Measurements from ENCODE around the gene KLHL17. TPM values are rescaled to one million over a fixed set of nuclear protein-coding genes. Genes with fewer than 3 reads are reported as not detected.

Gene KLHL17
- total and polyA plus RNA-seq, 12 donors = 0.73 to 38.8 (median 6.9) TPM

DNA sequence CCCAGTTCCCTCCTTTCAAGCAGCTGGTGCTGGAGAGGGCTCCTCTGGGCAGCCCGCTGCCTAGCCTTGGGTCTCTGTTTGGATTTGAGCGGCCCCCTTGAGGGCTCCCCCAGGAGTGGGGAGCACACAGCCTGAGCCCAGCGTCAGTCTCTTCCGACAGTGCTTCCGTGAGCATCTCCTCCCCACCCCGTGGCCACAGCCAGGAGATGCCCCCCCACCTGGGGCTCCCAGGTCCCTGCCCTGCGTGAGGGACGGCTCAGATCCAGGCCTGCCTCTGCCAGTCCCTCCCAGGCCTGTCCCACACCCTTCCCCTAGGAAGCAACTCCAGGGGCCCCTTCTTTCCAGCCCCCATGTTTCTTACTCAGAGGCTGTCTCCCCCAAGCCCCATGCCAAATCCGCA is 33.1 kb upstream of the KLHL17 start:
- peaks cover 3 to 11% of the 10 kb centered on the region in 2 donors for H3K4me1 ChIP-seq (replicated peaks in 1 of 2)
- H3K36me3 ChIP-seq (replicated peaks in 1 of 2) = no peaks in the 10 kb centered on the region
- H3K4me3 ChIP-seq = no peak overlapping the region
- no peak for DNase-seq
- H3K9me3 ChIP-seq (replicated peaks in 1 of 3) = no peaks in the 10 kb centered on the region
- H3K27ac ChIP-seq = no peak overlapping the region
- H3K27me3 ChIP-seq = peaks cover 35% of the 10 kb centered on the region
- 46 to 74% (median 64%) methylated on average over 4 to 9 of the region's 9 CpGs for WGBS, 4 donors
- intact Hi-C loops (cut with DNase I) = no loop called here
- no peak for TF ChIP-seq POLR2A (IDR thresholded peaks at IDR 0.05)
- TF ChIP-seq, protein P1, sequence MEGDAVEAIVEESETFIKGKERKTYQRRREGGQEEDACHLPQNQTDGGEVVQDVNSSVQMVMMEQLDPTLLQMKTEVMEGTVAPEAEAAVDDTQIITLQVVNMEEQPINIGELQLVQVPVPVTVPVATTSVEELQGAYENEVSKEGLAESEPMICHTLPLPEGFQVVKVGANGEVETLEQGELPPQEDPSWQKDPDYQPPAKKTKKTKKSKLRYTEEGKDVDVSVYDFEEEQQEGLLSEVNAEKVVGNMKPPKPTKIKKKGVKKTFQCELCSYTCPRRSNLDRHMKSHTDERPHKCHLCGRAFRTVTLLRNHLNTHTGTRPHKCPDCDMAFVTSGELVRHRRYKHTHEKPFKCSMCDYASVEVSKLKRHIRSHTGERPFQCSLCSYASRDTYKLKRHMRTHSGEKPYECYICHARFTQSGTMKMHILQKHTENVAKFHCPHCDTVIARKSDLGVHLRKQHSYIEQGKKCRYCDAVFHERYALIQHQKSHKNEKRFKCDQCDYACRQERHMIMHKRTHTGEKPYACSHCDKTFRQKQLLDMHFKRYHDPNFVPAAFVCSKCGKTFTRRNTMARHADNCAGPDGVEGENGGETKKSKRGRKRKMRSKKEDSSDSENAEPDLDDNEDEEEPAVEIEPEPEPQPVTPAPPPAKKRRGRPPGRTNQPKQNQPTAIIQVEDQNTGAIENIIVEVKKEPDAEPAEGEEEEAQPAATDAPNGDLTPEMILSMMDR (IDR thresholded peaks at IDR 0.05) = no peak

DNA sequence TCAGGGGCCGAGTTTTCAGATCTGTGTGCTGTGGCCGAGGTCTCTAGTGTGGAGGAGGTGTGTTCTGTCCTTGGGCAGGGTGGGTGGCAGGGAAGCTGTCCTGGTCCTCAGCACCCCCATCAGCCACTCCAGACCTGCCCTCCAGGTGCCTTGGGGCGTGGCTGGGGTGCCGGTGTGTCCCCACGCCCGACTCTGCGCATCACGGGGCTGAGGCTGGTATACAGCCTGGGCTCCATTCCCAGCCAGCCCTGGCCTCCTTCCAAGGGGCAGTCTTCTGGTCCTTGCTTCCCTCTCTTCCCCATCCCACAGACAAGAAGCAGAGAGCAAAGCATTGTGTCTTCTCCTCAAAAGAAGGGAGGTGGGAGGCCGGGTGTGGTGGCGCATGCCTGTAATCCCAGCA is 32.6 kb upstream of the KLHL17 start:
- WGBS, 4 donors = 49 to 72% (median 65%) methylated on average over 2 to 10 of the region's 10 CpGs
- Histone ChIP-seq H3K27me3 (peaks cover 30% of the 10 kb centered on the region), H3K36me3 (replicated peaks in 1 of 2) (no peaks in the 10 kb centered on the region), H3K4me1 (replicated peaks in 1 of 2) (peaks cover 3 to 11% of the 10 kb centered on the region in 2 donors), H3K27ac (no peak overlapping the region), H3K9me3 (replicated peaks in 1 of 3) (no peaks in the 10 kb centered on the region), H3K4me3 (no peak overlapping the region)
- TF ChIP-seq, protein P1 (IDR thresholded peaks at IDR 0.05) = no peak
- TF ChIP-seq POLR2A (IDR thresholded peaks at IDR 0.05) = no peak
- intact Hi-C loops (cut with DNase I) = no loop called here
- no peak for DNase-seq

DNA sequence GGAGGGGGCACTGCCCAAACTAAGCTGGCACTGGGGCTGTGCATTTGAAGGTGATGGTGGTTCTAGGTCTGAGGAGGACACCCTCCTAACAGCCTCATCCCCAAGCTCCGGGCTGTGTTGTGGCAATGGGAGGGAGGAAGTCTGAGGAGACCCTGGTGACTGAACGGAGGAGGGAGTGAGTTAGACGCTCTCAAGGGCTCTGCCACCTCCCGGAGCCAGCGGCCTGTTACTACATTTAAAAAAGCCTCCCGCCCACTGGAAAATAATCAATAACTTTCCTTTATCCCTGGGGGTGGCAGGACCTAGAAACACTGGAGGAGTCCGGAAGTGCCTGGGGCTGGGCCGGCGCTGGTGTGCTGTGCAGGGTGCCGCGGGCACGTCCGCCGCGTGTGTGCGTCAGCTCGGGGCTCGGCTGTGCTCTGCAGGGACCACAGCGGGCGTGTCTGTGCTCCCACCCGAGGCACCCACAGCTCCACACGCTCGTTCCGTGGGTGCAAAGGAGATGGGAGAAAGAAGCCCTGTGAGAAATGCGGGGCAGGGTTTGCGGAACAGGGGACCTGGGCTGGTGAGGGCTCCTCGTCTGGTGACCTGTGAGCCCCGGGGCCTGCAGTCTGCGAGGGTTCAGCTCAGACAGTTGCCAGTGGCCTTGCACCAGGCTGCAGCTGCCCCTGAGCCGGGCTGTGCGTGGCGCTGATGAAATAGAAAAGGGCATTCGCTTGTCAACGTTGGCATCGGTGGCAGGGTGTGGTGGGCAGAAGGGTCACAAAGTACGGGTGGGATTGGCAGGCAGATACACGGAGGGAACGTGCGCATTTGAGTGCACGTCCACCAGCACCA is 31.3 kb upstream of the KLHL17 start:
- H3K27me3 ChIP-seq = peaks cover 30% of the 10 kb centered on the region
- DNase-seq = no peak
- TF ChIP-seq POLR2A (IDR thresholded peaks at IDR 0.05) = no peak
- TF ChIP-seq, protein P1 (IDR thresholded peaks at IDR 0.05) = no peak
- H3K9me3 ChIP-seq (replicated peaks in 1 of 3) = no peaks in the 10 kb centered on the region
- intact Hi-C loops (cut with DNase I) = no loop called here
- no peaks in the 10 kb centered on the region for H3K36me3 ChIP-seq (replicated peaks in 1 of 2)
- H3K27ac ChIP-seq = no peak overlapping the region
- H3K4me3 ChIP-seq = no peak overlapping the region
- peaks cover 0 to 4% of the 10 kb centered on the region in 2 donors for H3K4me1 ChIP-seq (replicated peaks in 1 of 2)
- 73 to 75% (median 74%) methylated on average over 37 to 40 of the region's 40 CpGs for WGBS, 4 donors

DNA sequence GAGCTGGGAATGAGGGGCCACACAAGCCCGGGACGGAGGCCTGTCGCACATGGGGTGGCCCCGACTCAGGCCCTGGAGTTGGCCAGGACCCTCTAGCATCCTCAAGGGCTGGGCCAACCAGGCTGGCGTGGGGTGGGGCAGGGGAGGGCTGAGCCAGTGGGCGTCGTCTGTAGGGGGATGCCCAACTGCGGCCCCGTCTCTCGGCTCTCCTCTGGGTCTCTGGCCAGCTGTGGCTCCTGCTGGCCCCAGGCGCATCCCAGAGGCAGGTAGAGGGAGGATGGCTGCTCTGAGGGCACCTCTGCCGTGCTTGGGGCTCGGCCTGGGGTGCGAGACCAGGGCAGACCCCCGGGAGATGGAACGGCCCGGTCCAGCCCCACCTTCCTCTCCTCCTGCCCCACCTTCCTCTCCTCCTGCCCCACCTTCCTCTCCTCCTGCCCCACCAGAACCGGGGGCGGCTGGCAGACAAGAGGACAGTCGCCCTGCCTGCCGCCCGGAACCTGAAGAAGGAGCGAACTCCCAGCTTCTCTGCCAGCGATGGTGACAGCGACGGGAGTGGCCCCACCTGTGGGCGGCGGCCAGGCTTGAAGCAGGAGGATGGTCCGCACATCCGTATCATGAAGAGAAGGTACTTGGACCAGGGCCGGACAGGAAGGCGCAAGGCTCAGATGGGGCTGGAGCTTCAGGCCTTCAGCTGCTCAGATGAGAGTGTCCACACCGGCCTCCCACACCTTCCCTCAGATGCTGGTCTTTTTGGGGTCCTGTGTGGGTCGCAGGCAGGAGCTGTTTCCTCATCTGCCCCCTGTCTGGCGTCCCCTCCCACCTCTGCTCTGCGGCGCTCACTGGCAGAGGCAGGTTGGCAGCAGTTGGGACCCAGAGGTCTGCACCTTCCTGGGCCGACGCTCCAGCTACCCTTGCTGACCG is 30.4 kb upstream of the KLHL17 start:
- TF ChIP-seq, protein P1 (IDR thresholded peaks at IDR 0.05) = no peak
- no peak for TF ChIP-seq POLR2A (IDR thresholded peaks at IDR 0.05)
- no peak overlapping the region for H3K4me3 ChIP-seq
- no peak overlapping the region for H3K27ac ChIP-seq
- intact Hi-C loops (cut with DNase I) = no loop called here
- H3K27me3 ChIP-seq = peaks cover 23% of the 10 kb centered on the region
- 77 to 89% (median 86%) methylated on average over 5 to 40 of the region's 40 CpGs for WGBS, 4 donors
- DNase-seq = no peak
- H3K36me3 ChIP-seq (replicated peaks in 1 of 2) = no peaks in the 10 kb centered on the region
- no peaks in the 10 kb centered on the region for H3K9me3 ChIP-seq (replicated peaks in 1 of 3)
- no peaks in the 10 kb centered on the region for H3K4me1 ChIP-seq (replicated peaks in 1 of 2)
